Activated CD4-positive, alpha-beta T cell treated with anti-CD3 and anti-CD28 coated beads, Interleukin-2, amount 50 U/mL, for 24 hours (primary cell): ENCODE measurements around the gene BFAR.
"Not testable (repeated sequence)": the region's sequence is repeated elsewhere in the genome, so short reads cannot be mapped to it uniquely, and the experiment has no call there.

Experiments used
- DNase-seq, 2 donors: peaks; one replicate each; pipeline ENCODE4 v3.0.0-alpha.2; 2020; ENCODE audit warnings: low read depth in 1 of 2, low spot score in 1 of 2

BFAR gene

DNA sequence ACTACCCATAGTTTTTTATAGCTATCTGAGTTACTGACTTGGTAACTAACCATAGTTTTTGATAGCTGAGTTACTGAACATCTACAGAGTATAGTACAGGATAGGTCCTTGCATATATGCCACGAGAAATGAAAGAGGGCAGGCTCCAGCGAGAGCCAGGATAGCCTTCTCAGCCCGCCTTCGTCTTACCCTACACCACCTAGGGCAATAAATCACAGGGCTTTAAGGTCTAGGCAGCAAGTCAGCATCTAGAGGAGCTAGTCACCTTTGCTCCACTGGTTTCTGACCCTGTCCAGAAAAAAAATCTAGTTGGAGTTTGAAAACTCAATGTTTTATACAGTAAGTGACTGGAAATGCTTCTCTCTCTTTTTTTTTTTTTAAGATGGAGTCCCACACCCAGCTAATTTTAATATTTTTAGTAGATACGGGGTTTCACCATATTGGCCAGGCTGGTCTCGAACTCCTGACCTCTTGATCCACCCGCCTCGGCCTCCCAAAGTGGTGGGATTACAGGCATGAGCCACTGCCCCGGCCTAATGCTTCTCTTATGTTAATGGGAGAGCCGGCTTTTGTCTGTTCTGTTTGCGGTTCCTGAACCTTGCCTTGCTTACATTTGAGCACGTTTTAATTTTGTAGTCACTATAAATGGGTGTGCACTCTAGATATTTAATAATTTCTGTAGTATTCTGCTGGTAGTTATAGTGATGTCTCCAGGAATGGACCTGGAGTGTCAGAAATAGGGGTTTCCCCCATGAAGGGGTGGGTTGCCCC lies 2.8 kb downstream of the BFAR start:
- no peak for DNase-seq

DNA sequence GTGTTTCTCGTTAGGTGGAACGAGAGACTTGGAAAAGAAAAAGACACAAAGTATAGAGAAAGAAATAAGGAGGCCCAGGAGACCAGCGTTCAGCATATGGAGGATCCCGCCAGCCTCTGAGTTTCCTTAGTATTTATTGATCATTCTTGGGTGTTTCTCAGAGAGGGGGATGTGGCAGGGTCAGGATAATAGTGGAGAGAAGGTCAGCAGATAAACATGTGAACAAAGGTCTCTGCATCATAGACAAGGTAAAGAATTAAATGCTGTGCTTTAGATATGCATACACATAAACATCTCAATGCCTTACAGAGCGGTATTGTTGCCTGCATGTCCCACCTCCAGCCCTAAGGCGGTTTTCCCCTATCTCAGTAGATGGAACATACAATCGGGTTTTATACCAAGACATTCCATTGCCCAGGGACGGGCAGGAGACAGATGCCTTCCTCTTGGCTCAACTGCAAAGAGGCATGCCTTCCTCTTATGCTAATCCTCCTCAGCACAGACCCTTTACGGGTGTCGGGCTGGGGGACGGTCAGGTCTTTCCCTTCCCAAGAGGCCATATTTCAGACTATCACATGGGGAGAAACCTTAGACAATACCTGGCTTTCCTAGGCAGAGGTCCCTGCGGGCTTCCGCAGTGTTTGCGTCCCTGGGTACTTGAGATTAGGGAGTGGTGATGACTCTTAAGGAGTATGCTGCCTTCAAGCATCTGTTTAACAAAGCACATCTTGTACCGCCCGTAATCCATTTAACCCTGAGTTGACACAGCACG lies 3.6 kb downstream of the BFAR start:
- DNase-seq = not testable (repeated sequence)

DNA sequence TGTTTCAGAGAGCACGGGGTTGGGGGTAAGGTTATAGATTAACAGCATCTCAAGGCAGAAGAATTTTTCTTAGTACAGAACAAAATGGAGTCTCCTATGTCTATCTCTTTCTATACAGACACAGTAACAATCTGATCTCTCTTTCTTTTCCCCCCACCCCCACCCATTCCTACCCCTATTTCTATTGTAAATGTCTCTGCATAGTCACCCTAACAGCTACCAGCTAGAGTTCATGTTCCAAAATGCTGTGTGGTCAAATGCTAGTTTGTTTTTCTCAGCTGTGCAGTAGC lies 4.1 kb downstream of the BFAR start:
- DNase-seq = not testable (repeated sequence)

DNA sequence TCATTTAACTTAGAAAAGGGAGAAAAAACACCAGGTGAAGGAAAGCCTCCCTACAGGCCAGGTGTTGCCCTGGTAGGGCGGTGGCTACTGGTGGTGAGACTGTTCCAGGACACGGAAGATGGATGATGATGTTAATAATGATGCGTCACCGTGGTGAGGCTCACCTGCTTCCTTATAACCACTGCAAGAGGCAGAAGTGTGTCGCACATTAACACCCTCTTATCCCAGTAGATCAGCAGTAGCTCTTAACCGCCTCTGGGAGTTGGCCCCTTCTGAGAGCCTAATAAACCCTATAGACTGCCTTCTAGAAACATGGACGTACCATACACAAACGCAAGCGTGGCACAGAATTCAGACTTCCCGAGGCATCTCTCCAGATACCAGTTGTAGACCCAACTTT lies 7.8 kb downstream of the BFAR start:
- DNase-seq = no peak

DNA sequence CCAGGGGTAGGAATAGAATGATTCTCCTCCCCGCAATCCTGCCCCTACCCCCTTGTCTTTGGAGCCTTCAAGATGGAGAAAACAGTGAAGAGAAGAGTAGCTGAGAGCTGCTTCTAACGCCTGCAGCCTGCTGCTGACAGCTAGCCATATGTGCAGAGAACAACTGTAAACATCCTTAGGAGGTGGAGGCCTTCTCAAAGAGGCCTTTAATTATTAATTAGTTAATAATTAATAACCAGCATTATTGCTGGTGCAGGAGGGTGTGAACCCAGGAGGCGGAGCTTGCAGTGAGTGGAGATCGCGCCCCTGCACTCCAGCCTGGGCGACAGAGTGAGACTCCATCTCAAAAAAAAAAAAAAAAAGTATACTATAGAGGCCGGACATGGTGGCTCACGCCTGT lies 8.5 kb downstream of the BFAR start:
- no peak for DNase-seq

GRCh38 chr16:14641926-14642325 lies 9.2 kb downstream of the BFAR start:
- DNase-seq = no peak

- no peak for DNase-seq
Measured at GRCh38 chr16:14649816-14650215, 17.1 kb downstream of the BFAR start.

GRCh38 chr16:14650629-14651028 lies 17.9 kb downstream of the BFAR start:
- no peak for DNase-seq

DNA sequence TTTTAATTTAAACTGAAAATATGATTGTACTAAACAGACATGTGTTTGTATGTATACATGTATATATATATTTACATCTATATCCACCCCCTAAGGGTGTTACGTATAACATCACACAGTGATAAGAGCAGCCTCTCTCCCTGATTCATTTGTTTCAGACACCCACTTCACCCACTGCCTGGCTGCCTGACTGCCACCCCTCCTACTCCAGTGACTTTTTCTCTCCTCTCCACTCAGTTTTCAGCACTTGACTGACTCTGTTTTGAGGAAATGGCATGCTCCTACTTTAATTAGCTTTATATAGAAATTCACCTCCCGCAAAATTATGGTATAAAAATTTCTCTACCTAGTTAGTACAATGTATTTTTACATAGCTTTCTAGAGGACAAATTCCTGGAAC lies 20.0 kb downstream of the BFAR start:
- no peak for DNase-seq

- no peak for DNase-seq
Measured at GRCh38 chr16:14658063-14658462, 25.3 kb downstream of the BFAR start.

GRCh38 chr16:14667347-14668266 lies 34.9 kb downstream of the BFAR start:
- no peak for DNase-seq

DNA sequence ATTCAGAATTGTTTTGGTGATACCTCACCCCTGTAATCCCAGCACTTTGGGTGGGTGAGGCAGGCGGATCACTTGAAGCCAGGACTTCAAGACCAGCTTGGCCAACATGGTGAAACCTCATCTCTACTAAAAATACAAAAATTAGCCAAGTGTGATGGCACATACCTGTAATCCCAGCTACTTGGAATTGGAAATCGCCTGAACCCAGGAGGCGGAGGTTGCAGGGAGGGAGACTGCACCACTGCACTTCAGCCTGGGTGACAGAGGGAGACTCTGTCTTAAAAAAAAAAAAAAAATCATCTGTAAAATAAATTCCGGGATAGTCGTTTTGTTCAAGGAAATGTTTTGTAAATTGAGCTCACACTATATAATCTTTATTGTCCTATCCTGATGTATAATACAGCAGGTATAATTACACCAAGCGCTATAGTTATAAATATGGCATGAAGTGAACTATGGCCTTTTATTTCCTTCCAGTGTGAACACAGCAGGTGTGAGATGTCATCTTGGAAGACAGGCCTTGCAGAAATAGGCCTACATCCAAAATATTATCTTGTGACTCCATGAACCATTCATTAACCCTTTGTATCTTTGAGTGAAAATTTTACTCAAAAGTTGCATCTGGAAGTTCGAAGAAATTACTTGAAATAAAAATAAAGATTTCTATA lies 35.9 kb downstream of the BFAR start:
- no peak for DNase-seq

DNA sequence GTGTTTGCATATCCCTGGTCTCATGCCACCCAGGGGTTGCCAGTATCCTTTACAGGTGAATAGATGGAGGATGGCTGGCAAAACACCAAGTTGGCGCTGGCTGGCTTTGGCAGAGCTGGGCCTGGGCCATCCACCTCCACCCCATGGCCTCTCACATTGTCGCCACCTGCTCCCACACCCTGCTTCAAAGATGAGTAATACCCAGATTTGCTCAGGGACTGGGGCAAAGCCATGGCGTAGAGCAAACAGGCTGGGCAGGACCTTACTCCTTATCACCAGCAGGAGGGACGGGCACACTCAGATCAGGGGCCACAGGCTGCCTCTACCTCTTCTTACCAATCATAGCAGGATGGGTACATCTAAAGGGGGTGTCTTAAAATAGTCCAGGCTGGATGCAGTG lies 37.0 kb downstream of the BFAR start:
- DNase-seq = no peak

DNA sequence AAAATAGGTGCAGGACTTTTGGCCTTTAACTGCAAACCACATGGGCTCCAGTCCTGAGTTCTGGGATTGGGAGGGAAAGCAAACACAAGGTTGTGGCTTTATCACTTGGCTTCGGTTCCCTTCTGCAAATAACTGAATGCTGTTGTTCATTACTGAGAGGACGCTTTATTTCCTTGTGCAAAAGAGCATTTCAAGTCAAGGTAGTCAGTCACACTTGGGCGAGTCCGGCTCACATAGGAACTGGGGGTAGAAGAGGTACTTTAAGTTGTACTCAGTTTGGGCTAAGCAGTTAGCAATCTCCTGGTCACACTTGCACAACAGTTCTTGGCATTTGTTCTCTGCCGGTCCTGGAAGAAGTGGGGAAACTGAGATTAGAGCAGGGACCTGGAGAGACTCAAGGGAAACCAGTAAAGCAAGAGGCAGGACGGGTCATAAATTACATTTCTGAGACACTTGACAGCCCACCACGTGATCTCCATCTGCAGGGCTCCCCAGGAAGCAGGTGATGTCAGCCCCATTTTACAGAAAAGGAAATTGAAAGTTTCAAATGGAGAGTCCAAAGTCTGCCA lies 39.7 kb downstream of the BFAR start:
- DNase-seq = no peak

- no peak for DNase-seq
Measured at GRCh38 chr16:14676633-14677032, 43.9 kb downstream of the BFAR start.

- DNase-seq = no peak
Measured at GRCh38 chr16:14677627-14678026, 44.9 kb downstream of the BFAR start.

GRCh38 chr16:14678748-14679497 lies 46.2 kb downstream of the BFAR start:
- no peak for DNase-seq

GRCh38 chr16:14680396-14680795 lies 47.6 kb downstream of the BFAR start:
- DNase-seq = not testable (repeated sequence)

DNA sequence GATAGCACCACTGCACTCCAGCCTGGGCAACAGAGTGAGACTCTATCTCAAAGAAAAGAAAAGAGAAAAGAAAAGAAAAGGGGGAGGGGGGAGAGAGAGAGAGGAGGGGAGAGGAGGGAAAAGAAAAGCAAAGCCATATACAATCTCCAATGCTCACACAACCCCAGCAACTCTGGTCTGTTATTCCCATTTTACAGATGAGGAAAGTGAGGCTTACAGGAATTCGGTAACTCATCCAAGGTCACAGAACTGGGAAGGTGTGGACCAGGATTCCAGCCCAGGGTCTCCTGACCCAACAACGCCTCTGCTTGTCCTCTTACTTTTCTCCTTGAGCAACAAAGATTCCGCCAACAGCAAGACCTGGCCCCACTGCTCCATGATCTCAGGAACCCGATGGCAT lies 48.4 kb downstream of the BFAR start:
- no peak for DNase-seq

DNA sequence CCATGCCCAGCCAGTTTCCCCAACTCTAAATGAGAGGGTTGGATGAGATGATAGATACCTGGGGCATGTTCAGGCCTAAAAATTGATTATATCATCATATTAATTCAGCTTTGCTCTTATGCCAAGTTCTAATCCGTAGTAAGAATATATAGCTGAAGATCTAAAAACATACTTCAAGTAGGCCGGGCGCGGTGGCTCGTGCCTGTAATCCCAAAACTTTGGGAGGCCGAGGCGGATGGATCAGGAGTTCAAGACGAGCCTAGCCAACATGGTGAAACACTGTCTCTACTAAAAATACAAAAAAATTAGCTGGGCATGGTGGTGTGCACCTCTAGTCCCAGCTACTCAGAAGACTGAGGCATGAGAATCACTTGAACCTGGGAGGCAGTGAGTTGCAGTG lies 49.4 kb downstream of the BFAR start:
- no peak for DNase-seq
